GM19328 (cell line): ENCODE data around the gene HECW1.

Experiments
- ATAC-seq: cut with Tn5 transposase; IDR thresholded peaks from one replicate; pipeline ENCODE4 v1.9.1; 2021; ENCODE audit warnings: mild to moderate bottlenecking, moderate library complexity; ENCODE audit not compliant: unreplicated experiment

The HECW1 gene

DNA sequence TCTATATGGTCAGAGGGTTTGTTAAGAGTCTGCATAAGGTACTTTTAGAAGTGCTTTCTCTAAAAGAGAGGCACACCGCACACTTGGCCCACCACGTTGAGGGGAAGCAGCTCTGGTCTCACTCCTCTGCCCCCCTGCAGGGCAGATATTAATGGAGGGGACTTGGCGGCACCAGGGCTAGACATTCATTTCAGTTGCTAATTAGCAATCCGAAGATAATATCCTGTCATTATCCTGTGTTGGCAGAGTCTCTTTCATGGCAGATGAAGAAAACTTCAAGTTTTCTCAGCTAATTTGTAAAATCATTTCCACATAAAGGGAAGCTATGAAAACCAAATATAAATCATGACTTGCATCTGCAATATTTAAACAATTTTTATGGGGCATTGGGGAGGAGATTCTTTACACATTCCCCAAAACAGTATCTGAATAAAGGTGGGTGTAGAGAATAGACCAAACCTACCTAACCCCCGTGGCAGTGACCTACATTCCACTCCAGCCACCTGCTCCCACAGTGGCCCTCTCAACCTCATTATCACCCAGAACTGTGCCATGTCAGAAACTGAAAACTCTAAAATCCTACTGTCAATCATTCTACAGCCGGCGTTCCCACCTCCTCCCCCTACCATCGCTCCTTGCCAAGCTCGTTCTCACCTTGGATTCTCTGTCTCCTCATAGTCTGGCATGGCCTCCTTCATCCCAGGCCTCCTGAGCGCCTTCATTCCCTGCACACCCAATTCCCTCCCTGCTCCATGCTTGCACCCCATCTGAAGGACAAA is 416.3 kb downstream of the HECW1 start:
- no peak for ATAC-seq

DNA sequence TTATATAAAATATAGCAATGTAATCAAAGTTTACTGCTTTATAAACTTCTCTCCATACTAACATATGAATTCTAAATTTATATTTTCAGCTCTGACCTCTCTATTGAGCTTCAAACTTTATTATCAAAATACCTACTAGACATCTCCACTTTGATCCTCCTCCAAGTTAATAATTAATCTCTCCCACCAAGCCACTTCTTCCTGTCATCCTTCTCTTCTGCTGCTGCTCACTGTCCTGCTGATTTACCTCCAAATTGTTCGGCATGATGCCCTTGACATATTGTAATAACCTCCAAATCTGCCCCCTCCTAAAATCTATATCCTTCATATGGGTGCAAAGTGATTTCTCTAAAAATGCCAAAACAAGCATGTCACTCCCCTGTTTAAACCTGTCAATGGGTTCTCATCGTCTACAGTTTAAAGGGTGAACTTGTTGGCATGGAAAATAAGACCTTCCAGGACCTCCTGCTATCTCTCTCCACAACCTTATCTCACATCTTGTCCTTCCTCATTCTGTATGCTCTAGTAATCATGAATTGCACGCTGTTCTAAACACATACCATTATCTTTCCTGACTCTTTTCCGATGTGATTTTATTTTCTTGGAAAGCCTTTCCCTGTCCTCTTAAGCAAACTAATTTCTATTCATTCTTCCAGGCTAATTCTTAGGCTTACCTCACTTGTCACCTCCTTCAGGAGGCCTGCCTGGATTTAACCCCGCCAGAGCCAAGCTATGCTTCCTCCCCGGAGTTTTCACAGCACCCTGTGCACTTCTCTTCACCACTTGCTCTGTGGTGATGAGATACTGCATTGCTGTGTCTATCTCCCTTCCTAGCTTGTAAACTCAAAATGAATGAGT is 418.3 kb downstream of the HECW1 start:
- no peak for ATAC-seq

DNA sequence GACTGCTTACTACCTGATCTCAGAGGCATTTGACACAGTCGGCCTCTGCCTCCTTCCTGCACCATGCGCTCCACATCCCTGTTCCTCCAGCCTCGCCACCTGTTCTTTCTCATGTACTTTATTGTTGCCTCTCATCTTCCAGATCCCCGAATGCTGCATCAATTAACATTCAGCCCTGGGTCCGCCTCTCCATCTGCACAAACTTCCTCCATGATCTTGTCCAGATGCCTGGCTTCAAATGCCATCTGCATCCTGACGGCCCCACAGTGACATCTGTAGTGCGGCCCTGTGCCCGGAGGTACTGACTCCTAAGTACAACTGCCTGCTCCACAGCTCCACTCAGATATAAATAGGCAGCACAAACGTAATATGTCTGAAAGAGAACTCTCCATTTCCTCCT is 419.3 kb downstream of the HECW1 start:
- ATAC-seq = no peak

DNA sequence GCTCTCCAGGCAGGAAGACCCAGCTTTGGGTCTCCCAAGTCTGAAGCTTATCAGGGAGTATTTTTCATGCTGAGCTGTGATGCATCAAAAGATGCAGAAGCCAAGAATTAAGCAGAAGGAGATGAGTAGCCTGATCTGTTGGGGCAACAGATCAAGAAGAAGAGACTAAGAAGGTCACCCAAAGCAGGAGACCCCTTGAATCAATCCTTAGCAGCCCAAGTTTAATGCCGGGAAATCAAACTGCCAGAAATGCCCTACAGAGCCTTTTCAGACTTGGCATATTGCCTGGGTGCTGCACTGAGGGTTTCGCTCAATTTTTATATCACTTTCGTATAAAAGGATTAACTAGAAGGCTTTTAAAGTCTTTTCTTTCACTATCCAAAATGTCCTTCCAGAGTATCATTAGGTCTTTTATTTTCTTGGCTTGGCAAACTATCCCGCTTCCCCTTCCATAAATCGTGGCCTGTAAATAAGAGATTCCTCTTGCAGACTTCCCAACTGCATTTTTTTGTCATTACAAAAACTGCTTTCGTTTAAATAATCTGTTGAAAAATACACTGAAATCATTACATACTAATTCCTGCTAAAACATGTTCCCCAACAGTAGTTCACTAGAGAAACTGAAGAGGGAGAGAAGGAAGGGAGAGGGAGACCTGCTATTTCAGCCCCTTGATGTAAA is 421.5 kb downstream of the HECW1 start:
- ATAC-seq = no peak

DNA sequence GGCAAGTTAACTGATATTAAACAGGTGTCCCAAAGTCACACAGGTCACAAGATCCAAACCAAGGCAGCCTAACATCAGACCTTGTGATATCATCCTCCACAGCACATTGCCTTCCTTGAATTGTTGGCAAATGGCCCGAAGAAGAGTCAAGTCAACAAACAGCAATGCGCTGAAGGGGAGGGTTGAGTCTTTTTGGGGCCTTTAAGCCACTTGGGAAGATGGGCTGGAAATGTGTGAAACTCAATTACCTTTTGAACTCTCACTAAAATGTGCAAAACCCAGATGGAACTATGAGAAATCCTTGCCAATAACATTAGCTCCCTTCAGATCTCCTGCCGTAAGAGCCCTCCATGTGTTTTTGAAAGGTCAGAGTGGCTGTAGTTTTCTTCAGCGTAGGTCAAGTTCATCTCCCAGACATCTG is 422.6 kb downstream of the HECW1 start:
- no peak for ATAC-seq

DNA sequence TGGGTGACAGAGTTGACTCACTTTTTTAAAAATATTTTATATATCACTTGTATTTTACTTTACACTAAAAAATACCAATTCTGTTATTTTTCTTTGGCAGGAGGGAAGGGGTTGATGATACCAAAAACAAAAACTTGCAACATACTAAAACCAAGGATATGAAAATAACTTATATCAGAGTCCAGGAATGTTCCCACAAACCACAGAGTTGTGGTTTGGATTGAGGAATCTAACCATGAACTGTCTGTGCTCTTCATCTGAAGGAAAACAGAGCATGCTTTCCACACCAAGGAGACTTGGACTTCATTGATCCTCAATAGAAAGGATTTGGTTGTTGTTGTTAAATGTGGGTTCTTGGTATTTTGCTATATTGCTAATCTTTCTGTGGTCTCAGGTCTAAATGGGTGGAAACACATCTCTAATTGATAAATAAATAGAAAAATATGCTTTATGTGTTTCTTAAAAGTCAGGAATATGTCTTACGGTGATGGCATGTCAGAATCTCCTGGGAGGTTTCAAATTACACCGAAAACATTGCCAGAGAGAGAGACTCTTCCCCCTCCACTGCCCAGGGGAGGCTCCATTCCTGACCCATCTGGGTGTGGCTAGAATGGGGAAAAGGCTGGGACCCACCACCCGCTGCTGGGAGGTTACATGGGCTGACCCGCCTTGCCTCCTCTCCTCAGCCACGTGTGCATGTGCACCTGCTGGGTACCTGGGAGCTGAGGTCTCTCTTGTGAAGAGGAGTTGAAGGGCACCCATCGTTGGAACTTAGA is 423.6 kb downstream of the HECW1 start:
- no peak for ATAC-seq

DNA sequence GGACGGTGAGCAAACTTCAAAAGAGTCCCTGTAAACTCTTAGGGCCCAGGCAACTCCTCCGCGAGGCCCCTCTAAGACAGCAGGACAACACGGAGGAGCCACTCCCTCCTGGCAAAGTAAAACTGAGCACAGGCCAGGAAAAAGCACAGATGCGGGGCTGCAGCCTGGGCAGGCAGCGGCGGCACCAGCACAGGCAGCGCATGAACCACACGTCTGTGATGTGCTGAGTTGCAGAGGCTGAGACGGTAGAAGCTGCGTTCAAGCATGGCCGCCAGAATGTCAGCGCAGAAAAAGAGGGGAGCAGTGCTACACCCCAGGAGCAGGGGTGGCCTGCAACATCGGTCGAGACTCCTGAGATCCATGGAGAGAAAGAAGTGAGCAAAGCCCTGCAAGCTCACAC is 424.3 kb downstream of the HECW1 start:
- ATAC-seq = no peak

DNA sequence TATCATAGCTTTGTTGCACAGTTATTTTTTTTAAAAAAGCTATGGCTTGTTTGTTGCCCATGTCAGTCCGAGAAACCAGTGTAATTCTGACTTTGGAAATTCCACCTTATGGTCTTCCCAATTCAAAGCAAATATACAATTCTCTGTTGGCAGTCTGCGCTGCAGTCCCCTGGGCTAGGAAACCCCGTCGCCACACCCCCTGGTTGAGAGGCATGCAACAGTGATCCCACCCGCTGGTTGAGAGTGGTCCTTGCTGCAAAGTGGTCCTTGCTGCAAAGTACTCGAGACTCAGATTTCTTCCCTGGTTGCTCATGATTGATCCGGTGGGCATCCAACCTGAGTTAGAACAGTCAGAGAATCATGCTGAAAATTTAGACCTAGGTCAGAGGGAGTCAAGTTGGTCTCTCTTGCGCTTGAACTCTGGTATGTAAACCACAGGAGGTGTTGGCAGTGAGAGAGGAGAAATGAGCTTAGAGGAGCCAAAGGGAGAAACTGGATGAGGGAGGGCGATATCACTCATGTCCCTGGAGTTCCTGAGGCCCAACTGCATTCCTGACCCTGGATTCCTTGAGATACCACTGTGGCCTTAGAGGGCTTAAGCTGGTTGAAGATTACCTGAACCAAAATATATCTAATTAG is 425.4 kb downstream of the HECW1 start:
- ATAC-seq = no peak

DNA sequence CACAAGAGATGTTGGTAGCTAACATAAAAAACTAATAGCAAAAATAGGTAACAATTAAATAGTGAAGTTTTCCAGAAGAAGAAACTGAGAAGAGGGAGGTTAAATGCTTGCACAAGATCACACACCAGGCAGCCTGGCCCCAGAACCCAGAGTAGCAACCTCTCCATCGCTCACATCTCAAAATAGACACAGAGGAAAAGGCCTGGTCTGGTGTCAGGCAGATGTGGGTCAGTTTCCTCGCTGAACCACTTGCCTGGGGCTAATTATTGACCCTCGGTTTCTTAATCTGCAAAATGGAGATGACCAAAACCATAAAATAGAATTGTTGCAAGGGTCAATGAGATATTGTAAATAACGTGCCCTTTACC is 425.9 kb downstream of the HECW1 start:
- no peak for ATAC-seq

DNA sequence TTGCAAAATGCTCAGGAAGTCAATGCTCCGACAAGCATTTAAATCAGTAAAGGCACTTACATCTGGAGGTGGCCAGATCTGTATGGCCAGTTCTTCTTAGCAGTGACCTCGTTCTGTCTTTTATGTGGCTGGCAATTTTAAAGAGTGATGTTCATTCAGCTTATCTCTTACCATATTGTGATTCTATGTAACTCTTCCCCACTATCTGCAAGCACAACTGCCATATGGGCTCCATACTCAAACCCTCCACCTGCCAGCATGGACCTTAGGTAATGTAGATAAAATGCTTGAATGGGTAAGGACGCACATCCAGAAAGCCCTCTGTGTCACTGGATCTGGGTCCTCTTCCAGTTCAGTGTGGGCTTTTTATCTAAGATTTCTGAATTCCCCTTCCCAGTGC is 428.0 kb downstream of the HECW1 start:
- ATAC-seq = no peak

DNA sequence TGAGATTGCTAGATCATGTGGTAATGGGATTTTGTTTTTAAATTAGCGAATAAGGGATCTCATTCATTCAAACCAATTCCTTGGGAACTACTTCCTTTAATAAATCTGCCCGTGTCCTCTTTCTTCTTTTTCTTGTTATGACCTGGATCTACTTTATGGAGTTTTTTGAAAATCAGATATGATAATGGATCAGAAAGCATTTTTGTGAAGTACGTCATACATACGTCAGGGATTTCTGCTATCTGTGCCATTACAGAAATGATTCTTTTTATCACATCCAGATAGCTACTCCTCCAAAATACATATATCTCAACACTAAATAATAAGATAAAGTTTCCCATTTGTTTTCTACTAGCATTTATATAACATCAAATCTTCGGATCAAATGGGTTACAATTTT is 430.3 kb downstream of the HECW1 start:
- ATAC-seq = no peak

DNA sequence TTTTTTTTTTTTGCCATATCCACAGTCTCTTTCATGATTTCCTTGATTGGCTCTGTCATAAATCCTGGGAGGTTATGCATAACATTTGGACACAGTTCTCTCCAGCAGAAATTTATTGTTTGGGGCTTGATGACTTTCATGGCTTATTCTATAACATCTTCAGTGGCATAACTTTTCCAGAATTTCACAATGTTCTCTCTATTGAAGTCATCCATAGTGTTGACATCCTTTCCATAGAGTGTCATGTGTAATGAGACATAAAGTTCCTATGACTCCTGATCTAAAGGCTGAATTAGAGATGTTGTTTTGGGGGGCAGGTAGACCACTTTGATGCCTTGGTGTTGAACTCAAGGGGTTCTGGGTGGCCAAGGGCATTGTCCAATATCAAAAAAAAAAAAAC is 433.8 kb downstream of the HECW1 start:
- ATAC-seq = no peak

DNA sequence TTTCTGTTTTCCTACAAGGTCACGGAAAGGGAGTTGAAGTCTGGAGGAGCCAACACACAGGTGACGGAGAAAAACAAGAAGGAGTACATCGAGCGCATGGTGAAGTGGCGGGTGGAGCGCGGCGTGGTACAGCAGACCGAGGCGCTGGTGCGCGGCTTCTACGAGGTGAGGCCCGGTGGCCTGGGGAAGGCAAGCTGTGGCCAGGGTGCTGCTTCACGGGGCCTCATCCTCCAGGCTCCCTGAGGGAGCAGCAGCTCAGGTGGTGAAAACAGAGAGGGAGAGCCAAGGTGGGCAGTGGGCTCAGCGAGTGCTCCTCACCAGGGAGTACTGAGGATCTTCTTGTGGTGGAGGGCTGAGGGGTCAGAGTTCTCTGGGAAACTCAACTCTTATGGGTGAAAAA is 438.0 kb downstream of the HECW1 start:
- ATAC-seq = no peak

DNA sequence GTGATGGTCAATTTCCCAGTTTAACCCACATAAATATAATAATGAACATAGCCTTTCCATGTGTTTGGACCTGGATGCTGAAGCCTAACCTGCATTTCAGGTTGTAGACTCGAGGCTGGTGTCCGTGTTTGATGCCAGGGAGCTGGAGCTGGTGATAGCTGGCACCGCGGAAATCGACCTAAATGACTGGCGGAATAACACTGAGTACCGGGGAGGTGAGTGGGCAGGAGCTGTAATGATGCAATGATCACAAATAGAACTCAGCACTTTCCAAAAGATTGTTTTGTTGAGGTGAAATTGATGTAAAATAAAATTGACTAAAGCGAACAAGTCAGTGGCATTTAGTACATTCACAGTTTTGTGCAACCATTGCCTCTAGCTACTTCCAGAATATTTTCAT is 439.7 kb downstream of the HECW1 start:
- no peak for ATAC-seq

DNA sequence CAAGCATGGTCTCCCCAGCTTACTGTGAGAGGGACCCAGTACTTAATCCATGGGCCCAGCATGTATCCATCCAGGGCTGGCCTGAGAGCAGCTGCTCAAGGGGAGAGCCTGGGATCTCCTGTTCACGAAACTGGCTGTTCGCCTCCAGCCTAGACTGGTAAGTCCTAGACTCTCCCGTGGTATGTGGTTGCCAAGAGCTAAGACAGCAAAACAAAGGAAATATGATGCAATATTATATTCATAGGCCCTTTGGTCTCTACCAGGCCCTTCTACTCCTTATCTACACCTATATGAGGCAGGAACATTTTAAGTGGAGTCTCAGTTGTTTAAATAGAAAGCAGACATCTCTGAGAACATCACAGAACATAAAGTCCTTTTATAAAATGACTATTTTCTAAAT is 441.6 kb downstream of the HECW1 start:
- no peak for ATAC-seq

DNA sequence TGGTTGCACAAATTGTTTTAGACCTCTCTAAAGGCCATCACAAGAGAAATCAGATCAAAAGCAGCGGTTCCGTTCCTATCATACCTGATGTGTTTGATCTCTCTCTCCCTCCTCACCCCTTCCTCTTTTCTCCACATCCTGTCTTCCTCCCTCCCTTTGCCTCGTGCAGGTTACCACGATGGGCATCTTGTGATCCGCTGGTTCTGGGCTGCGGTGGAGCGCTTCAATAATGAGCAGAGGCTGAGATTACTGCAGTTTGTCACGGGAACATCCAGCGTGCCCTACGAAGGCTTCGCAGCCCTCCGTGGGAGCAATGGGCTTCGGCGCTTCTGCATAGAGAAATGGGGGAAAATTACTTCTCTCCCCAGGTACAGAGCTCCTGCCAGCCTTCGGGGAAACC is 442.0 kb downstream of the HECW1 start:
- ATAC-seq = no peak

DNA sequence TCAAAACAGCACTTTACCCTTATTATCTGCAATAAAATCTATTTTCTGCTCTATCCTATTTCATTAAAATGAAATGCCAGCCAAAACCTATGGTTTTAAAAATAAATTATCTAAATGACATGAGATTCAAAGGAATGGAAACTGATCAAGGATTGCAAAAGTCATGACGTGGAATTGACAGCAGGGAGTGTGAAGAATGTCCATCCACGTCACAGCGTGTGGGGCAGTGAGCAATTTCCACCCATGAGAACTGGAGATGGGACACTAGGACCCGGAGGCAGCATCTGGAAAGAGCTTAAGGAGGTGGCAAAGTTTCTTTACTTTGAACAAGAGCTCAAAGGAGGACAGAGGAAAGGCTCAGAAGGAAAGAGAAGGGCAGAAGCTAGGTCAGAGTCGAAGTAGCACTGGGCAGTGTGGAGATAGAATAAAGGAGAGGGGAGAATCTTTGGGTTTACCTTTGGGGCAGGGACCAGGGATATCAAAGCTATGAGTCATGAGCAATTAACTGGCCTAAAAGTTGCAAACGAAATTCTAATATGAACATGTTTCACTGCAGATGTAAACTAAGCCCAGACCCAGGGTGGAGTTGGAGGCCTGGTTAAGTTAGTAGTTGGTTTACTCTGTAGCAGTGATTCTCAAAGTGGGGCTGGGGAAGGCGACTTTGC is 445.5 kb downstream of the HECW1 start:
- ATAC-seq = no peak

DNA sequence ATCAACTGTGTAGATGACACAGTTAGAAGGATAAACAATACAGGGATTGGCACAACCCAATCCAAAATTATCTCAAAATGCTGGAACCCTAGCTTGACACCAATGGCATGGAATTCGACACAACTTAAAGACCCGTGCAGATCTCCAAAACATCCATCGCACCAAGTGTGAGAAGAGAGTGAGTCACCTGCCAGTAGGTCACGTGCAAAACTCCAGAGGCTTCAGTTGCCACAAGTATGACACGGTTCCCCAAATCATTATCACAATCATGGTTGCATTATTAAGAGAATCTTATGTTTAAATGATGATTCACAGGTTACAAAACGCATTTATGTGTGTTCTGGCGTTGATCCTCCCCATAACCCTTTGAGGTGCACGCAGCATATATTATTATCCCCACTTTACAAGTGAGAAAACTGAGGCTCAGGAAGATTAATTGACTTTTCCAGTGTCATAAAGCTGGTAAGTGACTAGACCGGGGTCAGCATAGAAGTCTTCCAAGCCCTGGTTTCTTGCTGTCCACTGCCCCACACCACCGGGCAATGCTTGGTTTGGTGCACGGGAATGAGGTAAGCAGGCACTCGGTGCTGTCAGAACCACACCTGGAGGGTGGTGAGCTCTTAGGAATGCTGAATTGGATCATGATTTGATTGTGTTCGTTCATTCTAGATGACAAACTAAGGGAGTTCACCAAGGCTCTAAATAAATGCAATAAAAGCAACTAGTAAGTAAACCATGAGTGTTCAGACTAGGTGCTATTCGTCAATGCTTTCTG is 446.9 kb downstream of the HECW1 start:
- ATAC-seq = no peak

DNA sequence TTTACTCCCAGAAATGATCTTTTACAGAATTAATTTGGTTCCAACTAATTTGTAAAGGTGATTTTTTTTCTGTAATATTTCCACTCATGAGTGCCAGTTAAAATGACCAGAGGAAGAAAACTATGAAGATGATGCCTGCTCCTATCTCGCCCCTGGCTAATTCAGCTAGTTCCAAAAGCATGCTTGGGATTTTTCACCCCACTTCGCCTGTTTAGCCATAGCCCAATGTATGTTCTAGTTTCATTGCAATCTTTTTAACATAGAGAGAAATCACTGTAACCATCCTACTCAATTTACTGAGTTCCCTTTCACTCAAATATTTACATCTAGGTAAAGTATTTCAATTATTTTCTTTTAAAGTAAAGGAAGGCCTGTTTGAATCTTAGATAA is 447.5 kb downstream of the HECW1 start:
- no peak for ATAC-seq
